NB4 (cell line): ENCODE data around the gene POTEG.
"Not testable (repeated sequence)": the region's sequence is repeated elsewhere in the genome, so short reads cannot be mapped to it uniquely, and the experiment has no call there.

Experiments used
- MYC ChIP-seq: IDR thresholded peaks from 2 replicates; pipeline ENCODE4 v1.6.1; 2011; ENCODE audit warnings: low read depth, low read length
- POLR2A ChIP-seq: IDR thresholded peaks from 2 replicates; pipeline ENCODE4 v1.6.1; 2011; ENCODE audit warnings: mild to moderate bottlenecking; ENCODE audit not compliant: insufficient read length; ENCODE audit errors: extremely low read depth
- TF ChIP-seq, protein P1 (sequence below): IDR thresholded peaks from one replicate; pipeline ENCODE4 v1.5.1; 2012; ENCODE audit warnings: low read depth, low read length

DNA sequence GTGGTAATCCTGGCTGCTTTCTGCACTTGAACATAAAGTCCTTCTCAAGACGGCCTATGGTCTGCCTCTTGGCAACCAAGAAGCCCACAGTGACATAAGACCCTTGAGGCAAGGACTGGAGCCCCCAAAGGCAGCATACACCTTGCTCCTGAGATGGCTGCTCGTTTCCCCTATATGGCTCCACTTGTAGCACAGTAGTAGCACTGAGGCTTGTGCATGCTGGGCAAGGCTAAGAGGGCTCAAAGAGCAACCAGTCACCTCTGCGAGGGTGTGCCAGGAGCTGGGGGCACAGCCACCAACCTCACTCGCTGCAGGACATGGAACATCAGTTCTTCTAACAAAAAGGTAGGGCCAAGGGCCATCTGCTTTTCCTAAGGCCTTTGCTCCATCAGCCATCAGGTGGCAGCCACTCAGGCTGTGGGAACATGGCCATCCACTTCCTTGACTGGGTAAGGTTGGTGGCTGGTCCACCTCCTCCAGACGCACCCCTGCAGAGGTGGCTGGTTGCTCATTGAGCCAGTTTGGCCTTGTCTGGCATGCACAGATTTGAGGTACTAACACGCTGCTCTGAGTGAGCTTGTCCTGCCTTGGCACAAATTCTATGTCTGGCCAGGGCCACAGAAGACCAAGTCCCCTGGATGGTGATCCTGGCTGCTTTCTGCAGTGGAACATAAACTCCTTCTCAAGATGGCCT lies 49.9 kb downstream of the POTEG start:
- TF ChIP-seq, protein P1, sequence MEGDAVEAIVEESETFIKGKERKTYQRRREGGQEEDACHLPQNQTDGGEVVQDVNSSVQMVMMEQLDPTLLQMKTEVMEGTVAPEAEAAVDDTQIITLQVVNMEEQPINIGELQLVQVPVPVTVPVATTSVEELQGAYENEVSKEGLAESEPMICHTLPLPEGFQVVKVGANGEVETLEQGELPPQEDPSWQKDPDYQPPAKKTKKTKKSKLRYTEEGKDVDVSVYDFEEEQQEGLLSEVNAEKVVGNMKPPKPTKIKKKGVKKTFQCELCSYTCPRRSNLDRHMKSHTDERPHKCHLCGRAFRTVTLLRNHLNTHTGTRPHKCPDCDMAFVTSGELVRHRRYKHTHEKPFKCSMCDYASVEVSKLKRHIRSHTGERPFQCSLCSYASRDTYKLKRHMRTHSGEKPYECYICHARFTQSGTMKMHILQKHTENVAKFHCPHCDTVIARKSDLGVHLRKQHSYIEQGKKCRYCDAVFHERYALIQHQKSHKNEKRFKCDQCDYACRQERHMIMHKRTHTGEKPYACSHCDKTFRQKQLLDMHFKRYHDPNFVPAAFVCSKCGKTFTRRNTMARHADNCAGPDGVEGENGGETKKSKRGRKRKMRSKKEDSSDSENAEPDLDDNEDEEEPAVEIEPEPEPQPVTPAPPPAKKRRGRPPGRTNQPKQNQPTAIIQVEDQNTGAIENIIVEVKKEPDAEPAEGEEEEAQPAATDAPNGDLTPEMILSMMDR, result not testable (repeated sequence)
- not testable (repeated sequence) for TF ChIP-seq POLR2A, MYC
